ENCODE measurements around the gene GPR15LG. TPM values are rescaled to one million over a fixed set of nuclear protein-coding genes. Genes with fewer than 3 reads are reported as not detected.

GPR15LG gene
- total and polyA plus RNA-seq, 10 of the 15 experiments (the other 5 are each of a cell fraction or from before 2014, with no cell fraction given): 1.1 to 12.2 (median 1.4) TPM

DNA sequence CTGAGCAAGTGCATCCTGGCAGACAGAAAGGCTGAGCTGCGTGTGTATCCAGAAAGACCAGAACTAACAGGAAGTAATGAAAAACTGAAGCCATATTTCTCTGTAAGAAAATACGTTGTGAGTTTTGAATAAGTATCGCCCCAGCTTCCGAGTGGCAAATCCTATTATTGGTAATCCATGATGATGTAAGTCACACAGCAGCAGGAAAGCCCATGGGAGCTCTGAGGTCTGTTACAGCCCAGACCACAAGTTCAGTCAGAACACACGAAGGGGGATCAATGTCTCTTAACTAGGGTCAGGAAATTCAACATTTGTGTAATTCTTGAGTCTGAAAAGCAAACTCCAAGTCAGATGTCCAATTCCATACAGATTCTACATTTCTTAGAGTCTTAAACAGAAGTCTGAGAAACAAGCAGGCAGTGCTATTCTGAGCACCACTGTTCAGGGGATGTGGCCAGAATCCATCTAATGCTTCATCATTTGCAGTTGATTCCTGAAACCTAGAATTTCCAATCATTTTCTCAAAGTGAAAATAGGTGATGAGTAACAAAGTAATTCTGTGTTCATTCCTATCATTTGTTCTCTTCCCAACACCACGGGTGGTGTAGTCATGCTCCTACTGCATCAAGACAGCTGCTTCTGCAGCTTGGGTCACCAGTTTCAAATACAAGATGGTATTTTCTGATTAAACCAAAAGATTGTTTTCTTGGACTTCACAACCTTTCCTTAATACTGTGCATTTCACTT, 52.0 kb downstream of the GPR15LG start, which contains the start of gene LRIT2:
TSS of gene LRIT2 (minus strand) at position 118 of the 747 bp plus-strand sequence. CDS start at position 94, 24 bp downstream.
- Histone ChIP-seq H3K27me3 (replicated peaks in 1 of 2; ENCODE audit: control insufficient read depth in 2 of 2, insufficient read depth in 2 of 2, low read length in 1 of 2) (no peaks in the 10 kb centered on the region; a peak in 1 of 4 replicates), H3K36me3 (ENCODE audit: control insufficient read depth in 2 of 2, insufficient read depth in 2 of 2, low read length in 1 of 2) (no peaks in the 10 kb centered on the region), H3K9ac (ENCODE audit: control insufficient read depth, insufficient read depth, low read length) (no peak within 1 kb of the TSS), H2AFZ (ENCODE audit: control insufficient read depth, low read depth, low read length) (no peak within 1 kb of the TSS), H3K4me3 (no peak within 1 kb of the TSS), H3K27ac (ENCODE audit: control insufficient read depth, insufficient read depth) (no peak within 1 kb of the TSS), H3K4me2 (ENCODE audit: control insufficient read depth, insufficient read depth) (no peak within 1 kb of the TSS), H3K4me1 (ENCODE audit: control insufficient read depth, insufficient read depth, low read length) (no peaks in the 10 kb centered on the region), H3K79me2 (ENCODE audit: control insufficient read depth, insufficient read depth, low read length) (no peaks in the 10 kb centered on the region), H3K9me3 (replicated peaks; ENCODE audit: control insufficient read depth, insufficient read depth, low read length) (no peaks in the 10 kb centered on the region), H4K20me1 (ENCODE audit: control insufficient read depth, insufficient read depth) (no peaks in the 10 kb centered on the region)
- DNase-seq (ENCODE audit: low read depth, low spot score) (no peak), FAIRE-seq (no peak), ATAC-seq (no peak)
- BruUV-seq (replicated peaks): no TSS peak
- ChIA-PET SMC1A (ENCODE audit: uncharacterized antibody, unreplicated experiment) (no interaction called here), CTCF (interaction anchor here (1.4 kb wide), 1 partner anchor 11 kb away, joined by 3 read pairs; no protein-coding TSS in a partner anchor), RAD21 (ENCODE audit: unreplicated experiment) (no interaction called here), POLR2A (no interaction called here)
- 43% methylated on average over 6 of the region's 6 CpGs for WGBS (ENCODE audit: insufficient coverage, insufficient replicate concordance, low lambda C conversion rate, missing lambda C conversion rate)
- intact Hi-C loops (cut with micrococcal nuclease; ENCODE audit: unreplicated experiment) (no loop called here), in situ Hi-C loops (cut with MboI) (no loop called here)
- TF ChIP-seq SMAD5 (IDR thresholded peaks at IDR 0.05; ENCODE audit: low read depth): no peak
- TF ChIP-seq SMAD1 (IDR thresholded peaks at IDR 0.05; ENCODE audit: low read depth, partially characterized antibody): no peak
- no peak for TF ChIP-seq MXI1 (IDR thresholded peaks at IDR 0.05; ENCODE audit: low read depth, low read length)
- TF ChIP-seq SRF (IDR thresholded peaks at IDR 0.05; ENCODE audit: low read depth in 2 of 2, low read length in 2 of 2): no peak
- TF ChIP-seq CHD2 (IDR thresholded peaks at IDR 0.05; ENCODE audit: borderline replicate concordance, low read depth, low read length): no peak
- TF ChIP-seq, protein P1, sequence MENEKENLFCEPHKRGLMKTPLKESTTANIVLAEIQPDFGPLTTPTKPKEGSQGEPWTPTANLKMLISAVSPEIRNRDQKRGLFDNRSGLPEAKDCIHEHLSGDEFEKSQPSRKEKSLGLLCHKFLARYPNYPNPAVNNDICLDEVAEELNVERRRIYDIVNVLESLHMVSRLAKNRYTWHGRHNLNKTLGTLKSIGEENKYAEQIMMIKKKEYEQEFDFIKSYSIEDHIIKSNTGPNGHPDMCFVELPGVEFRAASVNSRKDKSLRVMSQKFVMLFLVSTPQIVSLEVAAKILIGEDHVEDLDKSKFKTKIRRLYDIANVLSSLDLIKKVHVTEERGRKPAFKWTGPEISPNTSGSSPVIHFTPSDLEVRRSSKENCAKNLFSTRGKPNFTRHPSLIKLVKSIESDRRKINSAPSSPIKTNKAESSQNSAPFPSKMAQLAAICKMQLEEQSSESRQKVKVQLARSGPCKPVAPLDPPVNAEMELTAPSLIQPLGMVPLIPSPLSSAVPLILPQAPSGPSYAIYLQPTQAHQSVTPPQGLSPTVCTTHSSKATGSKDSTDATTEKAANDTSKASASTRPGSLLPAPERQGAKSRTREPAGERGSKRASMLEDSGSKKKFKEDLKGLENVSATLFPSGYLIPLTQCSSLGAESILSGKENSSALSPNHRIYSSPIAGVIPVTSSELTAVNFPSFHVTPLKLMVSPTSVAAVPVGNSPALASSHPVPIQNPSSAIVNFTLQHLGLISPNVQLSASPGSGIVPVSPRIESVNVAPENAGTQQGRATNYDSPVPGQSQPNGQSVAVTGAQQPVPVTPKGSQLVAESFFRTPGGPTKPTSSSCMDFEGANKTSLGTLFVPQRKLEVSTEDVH (IDR thresholded peaks at IDR 0.05; ENCODE audit: low read depth, partially characterized antibody): no peak
- no peak for TF ChIP-seq RUNX3 (IDR thresholded peaks at IDR 0.05; ENCODE audit: low read length)
- TF ChIP-seq, protein P2, sequence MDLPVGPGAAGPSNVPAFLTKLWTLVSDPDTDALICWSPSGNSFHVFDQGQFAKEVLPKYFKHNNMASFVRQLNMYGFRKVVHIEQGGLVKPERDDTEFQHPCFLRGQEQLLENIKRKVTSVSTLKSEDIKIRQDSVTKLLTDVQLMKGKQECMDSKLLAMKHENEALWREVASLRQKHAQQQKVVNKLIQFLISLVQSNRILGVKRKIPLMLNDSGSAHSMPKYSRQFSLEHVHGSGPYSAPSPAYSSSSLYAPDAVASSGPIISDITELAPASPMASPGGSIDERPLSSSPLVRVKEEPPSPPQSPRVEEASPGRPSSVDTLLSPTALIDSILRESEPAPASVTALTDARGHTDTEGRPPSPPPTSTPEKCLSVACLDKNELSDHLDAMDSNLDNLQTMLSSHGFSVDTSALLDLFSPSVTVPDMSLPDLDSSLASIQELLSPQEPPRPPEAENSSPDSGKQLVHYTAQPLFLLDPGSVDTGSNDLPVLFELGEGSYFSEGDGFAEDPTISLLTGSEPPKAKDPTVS (IDR thresholded peaks at IDR 0.05; ENCODE audit: low read depth, low read length): no peak

Data from GM12878 (cell line).